KG1 (cell line): ENCODE data around the gene TNFRSF8.

Source experiments
- DNase-seq: peaks from one replicate; lab custom pipeline; 2025; lab: John Stamatoyannopoulos, UW

The TNFRSF8 gene

GRCh38 chr1:12159816-12160215 is 96.7 kb downstream of the TNFRSF8 start:
- DNase-seq, result no peak

- DNase-seq, result no peak
Measured at GRCh38 chr1:12161324-12161661, 98.2 kb downstream of the TNFRSF8 start.

- DNase-seq, result peak; percentile 16
Measured at GRCh38 chr1:12161662-12162458, 98.8 kb downstream of the TNFRSF8 start.

- no peak for DNase-seq
Measured at GRCh38 chr1:12162459-12163137, 99.5 kb downstream of the TNFRSF8 start.

GRCh38 chr1:12163210-12163609 is 100.1 kb downstream of the TNFRSF8 start:
- no peak for DNase-seq

GRCh38 chr1:12164210-12164609 is 101.1 kb downstream of the TNFRSF8 start:
- no peak for DNase-seq

GRCh38 chr1:12165342-12165741 is 102.2 kb downstream of the TNFRSF8 start:
- DNase-seq, result no peak

- peak; percentile 11 for DNase-seq
Measured at GRCh38 chr1:12166834-12167492, 103.9 kb downstream of the TNFRSF8 start, which contains the start of gene TNFRSF1B. Gene TNFRSF1B (plus strand): TSS chr1:12166991. CDS start chr1:12167092, 101 bp downstream.

GRCh38 chr1:12167493-12168429 is 104.7 kb downstream of the TNFRSF8 start:
- peak; percentile 45 for DNase-seq

GRCh38 chr1:12168451-12169160 is 105.5 kb downstream of the TNFRSF8 start:
- no peak for DNase-seq

- no peak for DNase-seq
Measured at GRCh38 chr1:12169442-12170135, 106.5 kb downstream of the TNFRSF8 start.

- DNase-seq, result no peak
Measured at GRCh38 chr1:12170263-12170671, 107.2 kb downstream of the TNFRSF8 start.

GRCh38 chr1:12171206-12172041 is 108.3 kb downstream of the TNFRSF8 start:
- DNase-seq, result no peak

- DNase-seq, result no peak
Measured at GRCh38 chr1:12172042-12172851, 109.1 kb downstream of the TNFRSF8 start.

- no peak for DNase-seq
Measured at GRCh38 chr1:12173041-12173509, 110.0 kb downstream of the TNFRSF8 start.

GRCh38 chr1:12173631-12174121 is 110.6 kb downstream of the TNFRSF8 start:
- DNase-seq, result peak; percentile 61

- DNase-seq, result no peak
Measured at GRCh38 chr1:12174924-12175810, 112.1 kb downstream of the TNFRSF8 start.
